Uterus (tissue), 4 donors: ENCODE data around the gene ZC3H18. TPM values are rescaled to one million over a fixed set of nuclear protein-coding genes. Genes with fewer than 3 reads are reported as not detected.

ENCODE experiments used
- DNase-seq, 2 donors: peaks; one replicate each; pipeline ENCODE4 v3.0.0-alpha.2; 2019 to 2020
- H3K27ac ChIP-seq, 2 donors: fragments of 200-600 bp; sonication (generic); 1 replicate in 1 of 2; 2 replicates in 1 of 2; pipeline ENCODE4 v1.5.1; 2016 to 2018
- H3K27me3 ChIP-seq, 2 donors: fragments of 200-600 bp; sonication (generic); one replicate each; pipeline ENCODE4 v1.5.1; 2018 to 2019; ENCODE audit warnings: control low read depth in 1 of 2
- H3K36me3 ChIP-seq, 2 donors: fragments of 200-600 bp; sonication (generic); one replicate each; pipeline ENCODE4 v1.5.1; 2019; ENCODE audit warnings: control low read depth in 1 of 2
- H3K4me1 ChIP-seq, 2 donors: fragments of 200-600 bp; sonication (generic); one replicate each; pipeline ENCODE4 v1.5.1; 2018 to 2019; ENCODE audit warnings: control low read depth in 1 of 2
- H3K4me3 ChIP-seq, 2 donors: fragments of 200-600 bp; sonication (generic); 1 replicate in 1 of 2; 2 replicates in 1 of 2; pipeline ENCODE4 v1.5.1; 2018 to 2019; ENCODE audit warnings: mild to moderate bottlenecking in 1 of 2
- H3K9me3 ChIP-seq, 2 donors: fragments of 200-600 bp; sonication (generic); one replicate each; pipeline ENCODE4 v1.5.1; 2019; ENCODE audit warnings: control low read depth in 1 of 2
- POLR2A ChIP-seq, 2 donors: fragments of 450-650 bp; IDR thresholded peaks; one replicate each; pipeline ENCODE4 v1.6.1; 2016; ENCODE audit warnings: antibody characterized with exemption in 2 of 2, mild to moderate bottlenecking in 1 of 2, moderate library complexity in 1 of 2
- intact Hi-C: fragments of 100-400 bp; cut with DNase I; formaldehyde crosslinking; loops from one replicate; pipeline ENCODE4 v1.15.1; 2023; ENCODE audit warnings: low total_unique reads
- total RNA-seq, 4 donors: library from RNA; depleted of rRNA in 3 of 4; stranded (reverse); fragments of >200 nt in 3 of 4; gene quantifications; one replicate each; pipeline versions ENCODE4 v1.1.0 to v1.2.4, GENCODE V29; 2014 to 2023
- TF ChIP-seq, protein P1 (sequence below), 4 experiments: fragments of 200-600 bp in 2 of 4; fragments of 450-650 bp in 2 of 4; sonication (generic) in 2 of 4; IDR thresholded peaks; one replicate each; pipeline ENCODE4 v1.5.1; 2016 to 2019; ENCODE audit warnings: antibody characterized with exemption in 4 of 4, mild to moderate bottlenecking in 2 of 4, moderate library complexity in 1 of 4
- donor health status: DM: yes; HTN: yes; CAD: no.

ZC3H18 gene
- total RNA-seq, 4 donors from 2014 or later, result 0.88 to 58.8 (median 9.5) TPM

DNA sequence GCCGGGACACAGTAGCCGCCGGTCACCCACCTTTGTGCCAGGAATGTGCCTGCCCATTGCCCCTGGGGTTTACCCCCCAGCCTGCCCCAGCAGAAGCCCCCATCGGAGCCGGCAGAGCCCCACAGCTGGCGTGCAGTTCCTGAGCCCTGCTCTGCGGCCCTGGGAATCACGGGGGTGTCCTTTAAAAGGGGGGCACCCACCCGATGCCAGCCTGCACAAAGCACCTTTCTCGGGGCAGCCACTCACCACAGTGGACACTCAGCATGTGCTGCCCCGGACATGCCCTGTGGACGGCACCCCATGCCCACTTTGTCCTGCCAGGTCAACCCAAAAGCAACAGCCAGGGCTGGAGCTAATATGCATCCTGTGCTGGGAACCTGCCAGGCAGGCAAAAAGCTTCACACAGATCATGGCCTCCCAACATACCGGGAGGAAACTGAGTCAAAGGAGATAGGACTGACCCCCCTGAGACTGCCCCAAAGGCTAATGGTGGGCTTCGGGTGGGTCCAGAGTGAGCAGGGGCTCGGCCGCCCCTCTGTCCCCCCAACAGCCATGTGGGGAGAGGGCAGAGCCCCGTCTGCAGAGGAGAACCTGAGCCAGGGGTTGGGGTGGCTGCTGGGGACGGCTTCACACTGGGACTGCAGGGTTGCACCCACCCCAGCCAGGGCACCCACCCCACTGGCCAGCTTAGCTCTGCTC, 45.8 kb upstream of the ZC3H18 start:
- DNase-seq, result no peak
- Histone ChIP-seq H3K27ac (no peak overlapping the region), H3K36me3 (no peaks in the 10 kb centered on the region), H3K4me1 (peaks cover 0 to 4% of the 10 kb centered on the region in 2 donors), H3K27me3 (no peaks in the 10 kb centered on the region), H3K9me3 (no peaks in the 10 kb centered on the region), H3K4me3 (no peak overlapping the region)
- TF ChIP-seq, protein P1, sequence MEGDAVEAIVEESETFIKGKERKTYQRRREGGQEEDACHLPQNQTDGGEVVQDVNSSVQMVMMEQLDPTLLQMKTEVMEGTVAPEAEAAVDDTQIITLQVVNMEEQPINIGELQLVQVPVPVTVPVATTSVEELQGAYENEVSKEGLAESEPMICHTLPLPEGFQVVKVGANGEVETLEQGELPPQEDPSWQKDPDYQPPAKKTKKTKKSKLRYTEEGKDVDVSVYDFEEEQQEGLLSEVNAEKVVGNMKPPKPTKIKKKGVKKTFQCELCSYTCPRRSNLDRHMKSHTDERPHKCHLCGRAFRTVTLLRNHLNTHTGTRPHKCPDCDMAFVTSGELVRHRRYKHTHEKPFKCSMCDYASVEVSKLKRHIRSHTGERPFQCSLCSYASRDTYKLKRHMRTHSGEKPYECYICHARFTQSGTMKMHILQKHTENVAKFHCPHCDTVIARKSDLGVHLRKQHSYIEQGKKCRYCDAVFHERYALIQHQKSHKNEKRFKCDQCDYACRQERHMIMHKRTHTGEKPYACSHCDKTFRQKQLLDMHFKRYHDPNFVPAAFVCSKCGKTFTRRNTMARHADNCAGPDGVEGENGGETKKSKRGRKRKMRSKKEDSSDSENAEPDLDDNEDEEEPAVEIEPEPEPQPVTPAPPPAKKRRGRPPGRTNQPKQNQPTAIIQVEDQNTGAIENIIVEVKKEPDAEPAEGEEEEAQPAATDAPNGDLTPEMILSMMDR (IDR thresholded peaks at IDR 0.05), result no peak
- TF ChIP-seq POLR2A (IDR thresholded peaks at IDR 0.05), result no peak
- intact Hi-C loops, result loop anchor here (10.0 kb wide), 1 partner anchor 80 kb away; no protein-coding TSS in a partner anchor

GRCh38 chr16:88524973-88525662, 45.1 kb upstream of the ZC3H18 start:
- Histone ChIP-seq H3K27ac (no peak overlapping the region), H3K9me3 (no peaks in the 10 kb centered on the region), H3K4me3 (no peak overlapping the region), H3K4me1 (peaks cover 0 to 4% of the 10 kb centered on the region in 2 donors), H3K27me3 (no peaks in the 10 kb centered on the region), H3K36me3 (no peaks in the 10 kb centered on the region)
- DNase-seq, result no peak
- TF ChIP-seq POLR2A (IDR thresholded peaks at IDR 0.05), result no peak
- TF ChIP-seq, protein P1 (IDR thresholded peaks at IDR 0.05), result no peak
- intact Hi-C loops, result loop anchor here (10.0 kb wide), 1 partner anchor 80 kb away; no protein-coding TSS in a partner anchor

- H3K9me3 ChIP-seq, result no peaks in the 10 kb centered on the region
- peaks cover 0 to 4% of the 10 kb centered on the region in 2 donors for H3K4me1 ChIP-seq
- H3K27ac ChIP-seq, result no peak overlapping the region
- no peak overlapping the region for H3K4me3 ChIP-seq
- H3K27me3 ChIP-seq, result no peaks in the 10 kb centered on the region
- no peak for TF ChIP-seq POLR2A (IDR thresholded peaks at IDR 0.05)
- TF ChIP-seq, protein P1 (IDR thresholded peaks at IDR 0.05), result no peak
- intact Hi-C loops, result loop anchor here (10.0 kb wide), 1 partner anchor 81 kb away; no protein-coding TSS in a partner anchor
- no peak for DNase-seq
- H3K36me3 ChIP-seq, result no peaks in the 10 kb centered on the region
These were observed 44.6 kb upstream of the ZC3H18 start for GRCh38 chr16:88525663-88525990.

GRCh38 chr16:88526008-88526905, 43.9 kb upstream of the ZC3H18 start:
- Histone ChIP-seq H3K27ac (no peak overlapping the region), H3K27me3 (no peaks in the 10 kb centered on the region), H3K9me3 (no peaks in the 10 kb centered on the region), H3K4me1 (peaks cover 0 to 4% of the 10 kb centered on the region in 2 donors), H3K36me3 (no peaks in the 10 kb centered on the region), H3K4me3 (no peak overlapping the region)
- no peak for DNase-seq
- intact Hi-C loops, result loop anchor here (10.0 kb wide), 1 partner anchor 81 kb away; no protein-coding TSS in a partner anchor
- TF ChIP-seq POLR2A (IDR thresholded peaks at IDR 0.05), result no peak
- TF ChIP-seq, protein P1 (IDR thresholded peaks at IDR 0.05), result no peak
